GM21529 (cell line): ENCODE results near the gene GRB10.
"Not testable (repeated sequence)": the region's sequence is repeated elsewhere in the genome, so short reads cannot be mapped to it uniquely, and the experiment has no call there.

Experiments
- ATAC-seq: cut with Tn5 transposase; IDR thresholded peaks from one replicate; pipeline ENCODE4 v1.9.1; 2021; ENCODE audit not compliant: unreplicated experiment

Gene GRB10

GRCh38 chr7:50779427-50779826 is 3.3 kb downstream of the GRB10 start:
- no peak for ATAC-seq

- ATAC-seq = no peak
Observed at GRCh38 chr7:50778189-50778588, 4.5 kb downstream of the GRB10 start.

GRCh38 chr7:50775836-50776235 is 6.9 kb downstream of the GRB10 start:
- ATAC-seq = no peak

GRCh38 chr7:50775231-50775630 is 7.5 kb downstream of the GRB10 start:
- ATAC-seq = no peak

- no peak for ATAC-seq
Observed at GRCh38 chr7:50774319-50774718, 8.4 kb downstream of the GRB10 start.

GRCh38 chr7:50773071-50773470 is 9.6 kb downstream of the GRB10 start:
- ATAC-seq = not testable (repeated sequence)

GRCh38 chr7:50771120-50772002 is 11.3 kb downstream of the GRB10 start:
- no peak for ATAC-seq

- ATAC-seq = no peak
Observed at GRCh38 chr7:50768485-50769474, 13.9 kb downstream of the GRB10 start.

GRCh38 chr7:50766849-50767207 is 15.9 kb downstream of the GRB10 start:
- no peak for ATAC-seq

GRCh38 chr7:50766106-50766848 is 16.4 kb downstream of the GRB10 start:
- ATAC-seq = no peak

GRCh38 chr7:50762337-50762736 is 20.4 kb downstream of the GRB10 start:
- no peak for ATAC-seq

GRCh38 chr7:50761713-50762112 is 21.0 kb downstream of the GRB10 start:
- ATAC-seq = no peak

GRCh38 chr7:50757703-50758390 is 24.8 kb downstream of the GRB10 start:
- no peak for ATAC-seq

GRCh38 chr7:50756180-50756579 is 26.5 kb downstream of the GRB10 start:
- ATAC-seq = no peak

GRCh38 chr7:50754684-50755083 is 28.0 kb downstream of the GRB10 start:
- ATAC-seq = no peak

GRCh38 chr7:50754241-50754640 is 28.5 kb downstream of the GRB10 start:
- ATAC-seq = no peak

GRCh38 chr7:50752422-50752821 is 30.3 kb downstream of the GRB10 start:
- no peak for ATAC-seq

- no peak for ATAC-seq
Observed at GRCh38 chr7:50751146-50751545, 31.6 kb downstream of the GRB10 start.

- no peak for ATAC-seq
Observed at GRCh38 chr7:50749896-50750295, 32.8 kb downstream of the GRB10 start.

- no peak for ATAC-seq
Observed at GRCh38 chr7:50748472-50748871, 34.2 kb downstream of the GRB10 start.
